Endothelial cell of umbilical vein (primary cell): Measurements from ENCODE around the gene CNDP1. TPM values are rescaled to one million over a fixed set of nuclear protein-coding genes. Genes with fewer than 3 reads are reported as not detected.

Experiments used
- BruUV-seq: library from RNA; stranded (reverse); fragments of 400-500 nt; replicated peaks from 2 replicates; lab custom pipeline; 2021; lab: Mats Ljungman, UMichigan
- CTCF ChIA-PET: fragments of 300-600, 350-600 bp; sonication (Branson Sonifier 250); formaldehyde crosslinking; loops from one replicate; lab custom pipeline; 2021; ENCODE audit warnings: antibody characterized with exemption, inconsistent platforms; lab: Charles Lee
- POLR2A ChIA-PET: fragments of 300-600, 350-600 bp; sonication (Branson Sonifier 250); formaldehyde crosslinking; loops from one replicate; lab custom pipeline; 2021; ENCODE audit warnings: antibody characterized with exemption, inconsistent platforms; lab: Charles Lee
- DNase-seq: peaks from one replicate; pipeline ENCODE4 v3.0.0-alpha.2; 2011; ENCODE audit warnings: low read depth, low spot score
- FAIRE-seq: peaks from 2 replicates; lab custom pipeline; 2011; peaks lifted over from hg19 to GRCh38; lab: Jason Lieb, UNC
- H2AFZ ChIP-seq: 2 replicates; pipeline ENCODE4 v1.6.0; 2012; ENCODE audit warnings: low read depth, low read length, control low read depth, inconsistent platforms
- H3K27ac ChIP-seq: 2 replicates; pipeline ENCODE4 v1.5.1; 2011; ENCODE audit warnings: low read depth, mild to moderate bottlenecking, control low read depth, low read length, moderate library complexity; ENCODE audit not compliant: insufficient read depth
- H3K27me3 ChIP-seq, 2 experiments: 2 replicates each; pipeline versions ENCODE4 v1.6.0 to v1.6.1; 2011; ENCODE audit warnings: low read length in 2 of 2, mixed read lengths in 1 of 2; ENCODE audit not compliant: control insufficient read depth in 2 of 2, insufficient read depth in 2 of 2
- H3K36me3 ChIP-seq, 2 experiments: 2 replicates in 1 of 2; 3 replicates in 1 of 2; pipeline ENCODE4 v1.5.1; 2011; ENCODE audit warnings: low read length in 2 of 2, mild to moderate bottlenecking in 1 of 2, moderate library complexity in 1 of 2; ENCODE audit not compliant: control insufficient read depth in 2 of 2, insufficient read depth in 2 of 2; ENCODE audit errors: extremely low read depth in 1 of 2
- H3K4me1 ChIP-seq: 3 replicates; pipeline ENCODE4 v1.5.1; 2011; ENCODE audit warnings: mild to moderate bottlenecking, low read length; ENCODE audit not compliant: control insufficient read depth, insufficient read depth; ENCODE audit errors: extremely low read depth
- H3K4me2 ChIP-seq: 2 replicates; pipeline ENCODE4 v1.6.1; 2011; ENCODE audit warnings: low read length, control low read depth, mixed read lengths; ENCODE audit not compliant: insufficient read depth
- H3K4me3 ChIP-seq, 3 experiments: fragments of 200-600 bp in 1 of 3; sonication (generic), shearing (Covaris generic) in 1 of 3; replicated peaks in 1 of 3; 2 replicates each; pipeline ENCODE4 v1.5.1; 2011 to 2016; ENCODE audit warnings: control low read depth in 3 of 3, low read length in 3 of 3, mild to moderate bottlenecking in 2 of 3, inconsistent platforms in 1 of 3, low read depth in 1 of 3, moderate library complexity in 1 of 3; ENCODE audit not compliant: insufficient read depth in 1 of 3
- H3K79me2 ChIP-seq: 2 replicates; pipeline ENCODE4 v1.6.0; 2012; ENCODE audit warnings: low read length, inconsistent platforms; ENCODE audit not compliant: control insufficient read depth, insufficient read depth
- H3K9ac ChIP-seq: replicated peaks from 2 replicates; pipeline ENCODE3; 2011; ENCODE audit warnings: low read length, control low read depth; ENCODE audit not compliant: insufficient read depth; ENCODE audit errors: extremely low read depth
- H3K9me1 ChIP-seq: replicated peaks from 3 replicates; pipeline ENCODE4 v1.6.0; 2011; ENCODE audit warnings: mild to moderate bottlenecking, low read length; ENCODE audit not compliant: control insufficient read depth, insufficient read depth; ENCODE audit errors: extremely low read depth
- H3K9me3 ChIP-seq: replicated peaks from 2 replicates; pipeline ENCODE4 v1.5.1; 2012; ENCODE audit warnings: low read length, inconsistent platforms; ENCODE audit not compliant: control insufficient read depth, insufficient read depth
- H4K20me1 ChIP-seq: replicated peaks from 2 replicates; pipeline ENCODE3; 2011; ENCODE audit warnings: mild to moderate bottlenecking, low read length; ENCODE audit not compliant: control insufficient read depth, insufficient read depth; ENCODE audit errors: extremely low read depth
- EZH2 ChIP-seq: IDR thresholded peaks from 2 replicates; pipeline ENCODE4 v1.6.1; 2012; ENCODE audit warnings: borderline replicate concordance, low read depth, mild to moderate bottlenecking, moderate library complexity, low read length, inconsistent platforms; ENCODE audit not compliant: severe bottlenecking
- FOS ChIP-seq: IDR thresholded peaks from 2 replicates; pipeline ENCODE4 v1.6.1; 2011; ENCODE audit warnings: mild to moderate bottlenecking, low read length, moderate library complexity, borderline replicate concordance; ENCODE audit not compliant: insufficient read depth
- GATA2 ChIP-seq: IDR thresholded peaks from 2 replicates; pipeline ENCODE4 v1.7.0; 2011; ENCODE audit warnings: low read depth, mild to moderate bottlenecking, moderate library complexity, mixed read lengths, low read length; ENCODE audit not compliant: insufficient read length, insufficient read depth
- JUN ChIP-seq: IDR thresholded peaks from 2 replicates; pipeline ENCODE4 v1.6.1; 2011; ENCODE audit warnings: borderline replicate concordance, low read depth; ENCODE audit not compliant: insufficient read length, insufficient read depth
- MYC ChIP-seq: IDR thresholded peaks from one replicate; pipeline ENCODE4 v1.6.1; 2011; ENCODE audit warnings: mild to moderate bottlenecking, low read depth, low read length
- POLR2A ChIP-seq: IDR thresholded peaks from 2 replicates; pipeline ENCODE4 v1.6.1; 2012; ENCODE audit warnings: low read depth, mild to moderate bottlenecking, control low read depth, low read length
- POLR2AphosphoS5 ChIP-seq: IDR thresholded peaks from 2 replicates; pipeline ENCODE4 v1.6.1; 2012; ENCODE audit warnings: low read depth, mild to moderate bottlenecking, control low read depth, low read length, moderate library complexity; ENCODE audit not compliant: insufficient read depth
- dilution Hi-C: fragments of 300-500 bp; cut with MboI; formaldehyde crosslinking; loops from one replicate; pipeline ENCODE4 v1.15.0; 2019; ENCODE audit warnings: low sequenced_read_pairs; ENCODE audit not compliant: extremely low pct_ligation_motif_present
- intact Hi-C: fragments of 100-400 bp; cut with micrococcal nuclease; formaldehyde crosslinking; loops from one replicate; pipeline ENCODE4 v1.10.0; 2022
- polyA plus RNA-seq, 4 experiments: library from polyadenylated mRNA; depleted of rRNA in 3 of 4; stranded (reverse) in 3 of 4; unstranded in 1 of 4; fragments of >200 nt; gene quantifications; 2 replicates each; pipeline versions ENCODE4 v1.2.1 to v1.2.3, GENCODE V29; 2011 to 2012; ENCODE audit warnings: missing spikeins in 1 of 4
- total RNA-seq: library from RNA; stranded (reverse); gene quantifications from 2 replicates; pipeline ENCODE4 v1.2.3, GENCODE V29; 2021
- TF ChIP-seq, protein P1 (sequence below): IDR thresholded peaks from 2 replicates; pipeline ENCODE4 v1.6.1; 2011; ENCODE audit not compliant: insufficient read depth, insufficient read length
- TF ChIP-seq, protein P2 (sequence below), 2 donors: IDR thresholded peaks; 1 replicate in 1 of 2; 2 replicates in 1 of 2; pipeline ENCODE4 v1.5.1; 2011; ENCODE audit warnings: low read length in 2 of 2, mild to moderate bottlenecking in 2 of 2, moderate library complexity in 2 of 2, control low read depth in 1 of 2, inconsistent platforms in 1 of 2, low read depth in 1 of 2; ENCODE audit not compliant: insufficient read depth in 1 of 2; ENCODE audit errors: extremely low read depth in 1 of 2

CNDP1 gene
- total and polyA plus RNA-seq, 2 donors (not counting 3 experiments of a cell fraction or from before 2014, with no cell fraction given), result not detected

- dilution Hi-C loops, result no loop called here
- BruUV-seq, result no TSS peak
- no peak for TF ChIP-seq EZH2
- no peak for TF ChIP-seq FOS
- TF ChIP-seq, protein P1, sequence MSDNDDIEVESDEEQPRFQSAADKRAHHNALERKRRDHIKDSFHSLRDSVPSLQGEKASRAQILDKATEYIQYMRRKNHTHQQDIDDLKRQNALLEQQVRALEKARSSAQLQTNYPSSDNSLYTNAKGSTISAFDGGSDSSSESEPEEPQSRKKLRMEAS, result no peak
- TF ChIP-seq, protein P2, sequence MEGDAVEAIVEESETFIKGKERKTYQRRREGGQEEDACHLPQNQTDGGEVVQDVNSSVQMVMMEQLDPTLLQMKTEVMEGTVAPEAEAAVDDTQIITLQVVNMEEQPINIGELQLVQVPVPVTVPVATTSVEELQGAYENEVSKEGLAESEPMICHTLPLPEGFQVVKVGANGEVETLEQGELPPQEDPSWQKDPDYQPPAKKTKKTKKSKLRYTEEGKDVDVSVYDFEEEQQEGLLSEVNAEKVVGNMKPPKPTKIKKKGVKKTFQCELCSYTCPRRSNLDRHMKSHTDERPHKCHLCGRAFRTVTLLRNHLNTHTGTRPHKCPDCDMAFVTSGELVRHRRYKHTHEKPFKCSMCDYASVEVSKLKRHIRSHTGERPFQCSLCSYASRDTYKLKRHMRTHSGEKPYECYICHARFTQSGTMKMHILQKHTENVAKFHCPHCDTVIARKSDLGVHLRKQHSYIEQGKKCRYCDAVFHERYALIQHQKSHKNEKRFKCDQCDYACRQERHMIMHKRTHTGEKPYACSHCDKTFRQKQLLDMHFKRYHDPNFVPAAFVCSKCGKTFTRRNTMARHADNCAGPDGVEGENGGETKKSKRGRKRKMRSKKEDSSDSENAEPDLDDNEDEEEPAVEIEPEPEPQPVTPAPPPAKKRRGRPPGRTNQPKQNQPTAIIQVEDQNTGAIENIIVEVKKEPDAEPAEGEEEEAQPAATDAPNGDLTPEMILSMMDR (IDR thresholded peaks at IDR 0.05; ENCODE audit: extremely low read depth in 1 of 2, insufficient read depth in 1 of 2, low read depth in 1 of 2, low read length in 2 of 2), result no peak
- no peak for TF ChIP-seq JUN
- TF ChIP-seq POLR2AphosphoS5, result no peak
- TF ChIP-seq MYC, result no peak
- no peak for TF ChIP-seq POLR2A
- TF ChIP-seq GATA2, result no peak
Observed at GRCh38 chr18:74589021-74589420, 54.7 kb downstream of the CNDP1 start.

More at GRCh38 chr18:74589021-74589420, 54.7 kb downstream of the CNDP1 start:
- POLR2A ChIA-PET, result no interaction called here
- no peaks in the 10 kb centered on the region for H3K36me3 ChIP-seq
- no peak overlapping the region for H3K4me3 ChIP-seq
- H3K27me3 ChIP-seq, result peaks cover 0 to 15% of the 10 kb centered on the region in 2 experiments
- H3K4me2 ChIP-seq, result no peak overlapping the region
- no peaks in the 10 kb centered on the region for H3K79me2 ChIP-seq
- intact Hi-C loops, result no loop called here
- H3K27ac ChIP-seq, result no peak overlapping the region
- DNase-seq, result no peak
- CTCF ChIA-PET, result no interaction called here
- no peak overlapping the region for H3K9ac ChIP-seq
- H3K4me1 ChIP-seq, result no peaks in the 10 kb centered on the region
- no peaks in the 10 kb centered on the region for H3K9me1 ChIP-seq
- FAIRE-seq, result no peak
- H3K9me3 ChIP-seq, result no peaks in the 10 kb centered on the region
- no peaks in the 10 kb centered on the region for H4K20me1 ChIP-seq
- no peak overlapping the region for H2AFZ ChIP-seq
